ENCODE measurements around the gene CREB3L4.
A peak's percentile ranks its signal among the peaks of the same experiment; 100 is the strongest.

Gene CREB3L4, protein sequence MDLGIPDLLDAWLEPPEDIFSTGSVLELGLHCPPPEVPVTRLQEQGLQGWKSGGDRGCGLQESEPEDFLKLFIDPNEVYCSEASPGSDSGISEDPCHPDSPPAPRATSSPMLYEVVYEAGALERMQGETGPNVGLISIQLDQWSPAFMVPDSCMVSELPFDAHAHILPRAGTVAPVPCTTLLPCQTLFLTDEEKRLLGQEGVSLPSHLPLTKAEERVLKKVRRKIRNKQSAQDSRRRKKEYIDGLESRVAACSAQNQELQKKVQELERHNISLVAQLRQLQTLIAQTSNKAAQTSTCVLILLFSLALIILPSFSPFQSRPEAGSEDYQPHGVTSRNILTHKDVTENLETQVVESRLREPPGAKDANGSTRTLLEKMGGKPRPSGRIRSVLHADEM

GRCh38 chr1:153967107-153967999 is at the start of gene CREB3L4:
CREB3L4 (plus strand) TSS chr1:153967902; CDS start chr1:153968526, 624 bp downstream.
- peak; percentile 90 for ATAC-seq
- TF ChIP-seq ISL1 (CRISPR knock-in tag; IDR thresholded peaks at IDR 0.05) (no peak), ARNTL (CRISPR knock-in tag; IDR thresholded peaks at IDR 0.05; ENCODE audit: borderline replicate concordance, low read depth) (no peak), PPARA (CRISPR knock-in tag; IDR thresholded peaks at IDR 0.05; ENCODE audit: borderline replicate concordance) (no peak), ZFP30 (CRISPR knock-in tag; IDR thresholded peaks at IDR 0.05) (no peak), TOX (CRISPR knock-in tag; IDR thresholded peaks at IDR 0.05; ENCODE audit: borderline replicate concordance) (no peak), OSR1 (CRISPR knock-in tag; IDR thresholded peaks at IDR 0.05) (no peak), TCF4 (CRISPR knock-in tag; IDR thresholded peaks at IDR 0.05; ENCODE audit: borderline replicate concordance) (no peak), ZFP3 (CRISPR knock-in tag; IDR thresholded peaks at IDR 0.05) (0 out of 2 replicates have a peak, but pooled peaks have one; percentile 14), ZNF565 (CRISPR knock-in tag; conservative IDR thresholded peaks at IDR 0.05; ENCODE audit: low read depth) (no peak), SNAI2 (CRISPR knock-in tag; IDR thresholded peaks at IDR 0.05) (no peak), ZNF8 (CRISPR knock-in tag; IDR thresholded peaks at IDR 0.05) (no peak), ZC3H10 (CRISPR knock-in tag; IDR thresholded peaks at IDR 0.05) (no peak), ESRRG (CRISPR knock-in tag; IDR thresholded peaks at IDR 0.05) (no peak), RARB (CRISPR knock-in tag; IDR thresholded peaks at IDR 0.05) (no peak)
- TF ChIP-seq, protein P1, sequence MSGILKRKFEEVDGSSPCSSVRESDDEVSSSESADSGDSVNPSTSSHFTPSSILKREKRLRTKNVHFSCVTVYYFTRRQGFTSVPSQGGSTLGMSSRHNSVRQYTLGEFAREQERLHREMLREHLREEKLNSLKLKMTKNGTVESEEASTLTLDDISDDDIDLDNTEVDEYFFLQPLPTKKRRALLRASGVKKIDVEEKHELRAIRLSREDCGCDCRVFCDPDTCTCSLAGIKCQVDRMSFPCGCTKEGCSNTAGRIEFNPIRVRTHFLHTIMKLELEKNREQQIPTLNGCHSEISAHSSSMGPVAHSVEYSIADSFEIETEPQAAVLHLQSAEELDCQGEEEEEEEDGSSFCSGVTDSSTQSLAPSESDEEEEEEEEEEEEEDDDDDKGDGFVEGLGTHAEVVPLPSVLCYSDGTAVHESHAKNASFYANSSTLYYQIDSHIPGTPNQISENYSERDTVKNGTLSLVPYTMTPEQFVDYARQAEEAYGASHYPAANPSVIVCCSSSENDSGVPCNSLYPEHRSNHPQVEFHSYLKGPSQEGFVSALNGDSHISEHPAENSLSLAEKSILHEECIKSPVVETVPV (CRISPR knock-in tag; IDR thresholded peaks at IDR 0.05) = no peak
- TF ChIP-seq, protein P2, sequence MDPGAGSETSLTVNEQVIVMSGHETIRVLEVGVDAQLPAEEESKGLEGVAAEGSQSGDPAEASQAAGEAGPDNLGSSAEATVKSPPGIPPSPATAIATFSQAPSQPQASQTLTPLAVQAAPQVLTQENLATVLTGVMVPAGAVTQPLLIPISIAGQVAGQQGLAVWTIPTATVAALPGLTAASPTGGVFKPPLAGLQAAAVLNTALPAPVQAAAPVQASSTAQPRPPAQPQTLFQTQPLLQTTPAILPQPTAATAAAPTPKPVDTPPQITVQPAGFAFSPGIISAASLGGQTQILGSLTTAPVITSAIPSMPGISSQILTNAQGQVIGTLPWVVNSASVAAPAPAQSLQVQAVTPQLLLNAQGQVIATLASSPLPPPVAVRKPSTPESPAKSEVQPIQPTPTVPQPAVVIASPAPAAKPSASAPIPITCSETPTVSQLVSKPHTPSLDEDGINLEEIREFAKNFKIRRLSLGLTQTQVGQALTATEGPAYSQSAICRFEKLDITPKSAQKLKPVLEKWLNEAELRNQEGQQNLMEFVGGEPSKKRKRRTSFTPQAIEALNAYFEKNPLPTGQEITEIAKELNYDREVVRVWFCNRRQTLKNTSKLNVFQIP (CRISPR knock-in tag; IDR thresholded peaks at IDR 0.05; ENCODE audit: borderline replicate concordance, low read depth) = 0 out of 2 replicates have a peak, but pooled peaks have one; percentile 7
- TF ChIP-seq, protein P3, sequence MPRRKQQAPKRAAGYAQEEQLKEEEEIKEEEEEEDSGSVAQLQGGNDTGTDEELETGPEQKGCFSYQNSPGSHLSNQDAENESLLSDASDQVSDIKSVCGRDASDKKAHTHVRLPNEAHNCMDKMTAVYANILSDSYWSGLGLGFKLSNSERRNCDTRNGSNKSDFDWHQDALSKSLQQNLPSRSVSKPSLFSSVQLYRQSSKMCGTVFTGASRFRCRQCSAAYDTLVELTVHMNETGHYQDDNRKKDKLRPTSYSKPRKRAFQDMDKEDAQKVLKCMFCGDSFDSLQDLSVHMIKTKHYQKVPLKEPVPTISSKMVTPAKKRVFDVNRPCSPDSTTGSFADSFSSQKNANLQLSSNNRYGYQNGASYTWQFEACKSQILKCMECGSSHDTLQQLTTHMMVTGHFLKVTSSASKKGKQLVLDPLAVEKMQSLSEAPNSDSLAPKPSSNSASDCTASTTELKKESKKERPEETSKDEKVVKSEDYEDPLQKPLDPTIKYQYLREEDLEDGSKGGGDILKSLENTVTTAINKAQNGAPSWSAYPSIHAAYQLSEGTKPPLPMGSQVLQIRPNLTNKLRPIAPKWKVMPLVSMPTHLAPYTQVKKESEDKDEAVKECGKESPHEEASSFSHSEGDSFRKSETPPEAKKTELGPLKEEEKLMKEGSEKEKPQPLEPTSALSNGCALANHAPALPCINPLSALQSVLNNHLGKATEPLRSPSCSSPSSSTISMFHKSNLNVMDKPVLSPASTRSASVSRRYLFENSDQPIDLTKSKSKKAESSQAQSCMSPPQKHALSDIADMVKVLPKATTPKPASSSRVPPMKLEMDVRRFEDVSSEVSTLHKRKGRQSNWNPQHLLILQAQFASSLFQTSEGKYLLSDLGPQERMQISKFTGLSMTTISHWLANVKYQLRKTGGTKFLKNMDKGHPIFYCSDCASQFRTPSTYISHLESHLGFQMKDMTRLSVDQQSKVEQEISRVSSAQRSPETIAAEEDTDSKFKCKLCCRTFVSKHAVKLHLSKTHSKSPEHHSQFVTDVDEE (CRISPR knock-in tag; IDR thresholded peaks at IDR 0.05) = no peak

DNA sequence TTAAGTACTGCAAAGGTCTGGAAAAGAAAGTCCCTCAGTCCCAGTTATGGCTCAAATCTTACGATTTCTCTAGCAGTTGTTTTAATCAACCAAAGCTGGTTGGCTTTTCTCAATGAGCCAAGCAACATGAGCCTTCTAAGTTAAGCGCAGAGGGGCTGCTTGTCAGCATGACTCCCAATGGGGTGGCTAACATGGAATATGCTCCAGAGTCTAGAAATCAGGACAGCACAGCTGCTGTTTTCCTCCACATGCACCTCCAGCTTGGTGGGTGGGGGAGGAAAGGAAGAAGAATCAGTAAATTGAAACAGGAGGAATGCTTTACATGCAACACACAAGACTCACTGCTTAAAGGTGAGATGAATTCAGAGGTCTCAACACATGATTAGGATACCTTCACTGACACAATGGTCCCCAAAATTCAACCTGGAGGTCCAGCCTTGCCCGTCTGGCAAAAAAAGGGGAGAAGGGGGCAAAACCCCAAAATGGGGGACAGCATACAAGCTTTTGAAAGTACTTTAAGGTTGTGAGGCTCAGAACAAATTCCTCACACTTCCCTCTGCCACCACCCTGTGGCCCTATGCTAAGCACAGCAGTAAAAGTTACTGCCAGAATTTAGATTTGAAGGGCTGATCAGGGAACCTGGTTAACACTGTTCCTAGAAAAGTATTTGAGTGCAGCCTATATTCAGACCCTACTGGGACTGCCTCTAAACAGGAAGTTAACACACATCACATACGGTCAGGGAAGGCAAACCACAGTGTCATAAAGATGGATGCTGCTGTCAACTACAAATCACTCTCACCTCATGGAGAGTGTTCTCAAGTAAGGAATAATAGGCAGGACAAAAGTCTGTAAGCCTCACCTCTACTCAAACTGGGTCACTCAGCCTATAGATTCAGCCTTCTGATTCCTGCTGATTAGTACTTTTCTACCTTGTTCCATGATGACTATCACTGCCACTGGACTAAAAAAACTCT is 47.5 kb upstream of the CREB3L4 start:
- no peak for ATAC-seq
- no peak for TF ChIP-seq TOX (CRISPR knock-in tag; IDR thresholded peaks at IDR 0.05; ENCODE audit: borderline replicate concordance)
- TF ChIP-seq ZNF565 (CRISPR knock-in tag; conservative IDR thresholded peaks at IDR 0.05; ENCODE audit: low read depth) = no peak
- no peak for TF ChIP-seq ZNF8 (CRISPR knock-in tag; IDR thresholded peaks at IDR 0.05)
- no peak for TF ChIP-seq ARNTL (CRISPR knock-in tag; IDR thresholded peaks at IDR 0.05; ENCODE audit: borderline replicate concordance, low read depth)
- TF ChIP-seq, protein P4, sequence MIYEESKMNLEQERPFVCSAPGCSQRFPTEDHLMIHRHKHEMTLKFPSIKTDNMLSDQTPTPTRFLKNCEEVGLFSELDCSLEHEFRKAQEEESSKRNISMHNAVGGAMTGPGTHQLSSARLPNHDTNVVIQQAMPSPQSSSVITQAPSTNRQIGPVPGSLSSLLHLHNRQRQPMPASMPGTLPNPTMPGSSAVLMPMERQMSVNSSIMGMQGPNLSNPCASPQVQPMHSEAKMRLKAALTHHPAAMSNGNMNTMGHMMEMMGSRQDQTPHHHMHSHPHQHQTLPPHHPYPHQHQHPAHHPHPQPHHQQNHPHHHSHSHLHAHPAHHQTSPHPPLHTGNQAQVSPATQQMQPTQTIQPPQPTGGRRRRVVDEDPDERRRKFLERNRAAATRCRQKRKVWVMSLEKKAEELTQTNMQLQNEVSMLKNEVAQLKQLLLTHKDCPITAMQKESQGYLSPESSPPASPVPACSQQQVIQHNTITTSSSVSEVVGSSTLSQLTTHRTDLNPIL (CRISPR knock-in tag; IDR thresholded peaks at IDR 0.05; ENCODE audit: low read depth) = no peak
- TF ChIP-seq PATZ1 (CRISPR knock-in tag; IDR thresholded peaks at IDR 0.05; ENCODE audit: borderline replicate concordance) = no peak
- no peak for TF ChIP-seq TCF4 (CRISPR knock-in tag; IDR thresholded peaks at IDR 0.05; ENCODE audit: borderline replicate concordance)
- TF ChIP-seq, protein P1 (CRISPR knock-in tag; IDR thresholded peaks at IDR 0.05) = no peak
- no peak for TF ChIP-seq ZFP3 (CRISPR knock-in tag; IDR thresholded peaks at IDR 0.05)
- TF ChIP-seq ISL1 (CRISPR knock-in tag; IDR thresholded peaks at IDR 0.05) = no peak
- no peak for TF ChIP-seq ZFP30 (CRISPR knock-in tag; IDR thresholded peaks at IDR 0.05)

Data from SK-N-SH treated with all-trans-retinoic acid at 6 μM for 48 hours (cell line).